Measurements from ENCODE around the gene SDC3.

SDC3 gene

GRCh38 chr1:30900931-30901560, 7.5 kb downstream of the SDC3 start:
- Mint-ChIP-seq H3K4me1 (peaks cover 48% of the 10 kb centered on the region), H3K4me3 (no peak overlapping the region), H3K27me3 (ENCODE audit: low read depth, poor library complexity) (peaks cover 15% of the 10 kb centered on the region), H3K27ac (peak overlapping the region; percentile 36), H3K9me3 (no peaks in the 10 kb centered on the region), H3K36me3 (ENCODE audit: low read depth) (no peaks in the 10 kb centered on the region)
- DNase-seq, result no peak
- no peak for TF ChIP-seq CTCF (IDR thresholded peaks at IDR 0.05)

- TF ChIP-seq CTCF (IDR thresholded peaks at IDR 0.05), result no peak
- Mint-ChIP-seq H3K36me3 (ENCODE audit: low read depth) (no peaks in the 10 kb centered on the region), H3K4me1 (peaks cover 48% of the 10 kb centered on the region)
These were observed 8.1 kb downstream of the SDC3 start for GRCh38 chr1:30900486-30900885.

GRCh38 chr1:30899577-30900389, 8.8 kb downstream of the SDC3 start:
- Mint-ChIP-seq H3K27me3 (ENCODE audit: low read depth, poor library complexity) (peaks cover 12% of the 10 kb centered on the region), H3K4me3 (no peak overlapping the region), H3K36me3 (ENCODE audit: low read depth) (no peaks in the 10 kb centered on the region), H3K9me3 (no peaks in the 10 kb centered on the region), H3K4me1 (peaks cover 52% of the 10 kb centered on the region), H3K27ac (no peak overlapping the region)
- TF ChIP-seq CTCF (IDR thresholded peaks at IDR 0.05), result no peak
- no peak for DNase-seq

More at GRCh38 chr1:30900486-30900885, 8.1 kb downstream of the SDC3 start:
- no peaks in the 10 kb centered on the region for H3K9me3 Mint-ChIP-seq
- peaks cover 12% of the 10 kb centered on the region for H3K27me3 Mint-ChIP-seq (ENCODE audit: low read depth, poor library complexity)
- no peak overlapping the region for H3K4me3 Mint-ChIP-seq
- DNase-seq, result no peak
- no peak overlapping the region for H3K27ac Mint-ChIP-seq

- Mint-ChIP-seq H3K9me3 (no peaks in the 10 kb centered on the region), H3K27me3 (ENCODE audit: low read depth, poor library complexity) (peaks cover 6% of the 10 kb centered on the region), H3K4me1 (peaks cover 60% of the 10 kb centered on the region)
These were observed 10.3 kb downstream of the SDC3 start for GRCh38 chr1:30898031-30898815.

GRCh38 chr1:30896905-30897304, 11.7 kb downstream of the SDC3 start:
- Mint-ChIP-seq H3K9me3 (no peaks in the 10 kb centered on the region), H3K4me1 (peaks cover 61% of the 10 kb centered on the region), H3K4me3 (no peak overlapping the region), H3K36me3 (ENCODE audit: low read depth) (no peaks in the 10 kb centered on the region), H3K27me3 (ENCODE audit: low read depth, poor library complexity) (peaks cover 8% of the 10 kb centered on the region), H3K27ac (no peak overlapping the region)
- no peak for TF ChIP-seq CTCF (IDR thresholded peaks at IDR 0.05)
- no peak for DNase-seq

More at GRCh38 chr1:30898031-30898815, 10.3 kb downstream of the SDC3 start:
- no peak for TF ChIP-seq CTCF (IDR thresholded peaks at IDR 0.05)
- Mint-ChIP-seq H3K36me3 (ENCODE audit: low read depth) (no peaks in the 10 kb centered on the region), H3K4me3 (no peak overlapping the region), H3K27ac (no peak overlapping the region)
- DNase-seq, result no peak

Data from nephron progenitor cell (in vitro differentiated cells).